HCT116 (cell line): ENCODE data around the gene ABHD14A. TPM values are rescaled to one million over a fixed set of nuclear protein-coding genes. Genes with fewer than 3 reads are reported as not detected.

ENCODE experiments used
- ATF3 ChIP-seq: IDR thresholded peaks from 2 replicates; pipeline ENCODE4 v1.6.1; 2012
- EZH2 ChIP-seq: fragments of 200-600 bp; sonication (generic); IDR thresholded peaks from 2 replicates; pipeline ENCODE4 v1.6.1; 2017; ENCODE audit warnings: antibody characterized with exemption, mixed run types
- JUND ChIP-seq: IDR thresholded peaks from 2 replicates; pipeline ENCODE4 v1.6.1; 2012
- RAD21 ChIP-seq: IDR thresholded peaks from 2 replicates; pipeline ENCODE4 v1.6.1; 2012; ENCODE audit warnings: low read depth, mild to moderate bottlenecking
- SRF ChIP-seq: IDR thresholded peaks from 2 replicates; pipeline ENCODE4 v1.6.1; 2012; ENCODE audit warnings: low read depth
- TCF7L2 ChIP-seq: IDR thresholded peaks from 2 replicates; pipeline ENCODE4 v1.7.0; 2011; ENCODE audit warnings: borderline replicate concordance, inconsistent platforms; ENCODE audit not compliant: insufficient read depth, insufficient read length; ENCODE audit errors: extremely low read depth
- ZNF274 ChIP-seq: fragments of 200-500 bp; sonication (Bioruptor generic); IDR thresholded peaks from 2 replicates; pipeline ENCODE4 v1.6.1; 2014; ENCODE audit warnings: mild to moderate bottlenecking, low read depth, low read length, inconsistent platforms
- total RNA-seq: library from RNA; stranded (reverse); gene quantifications from one replicate; pipeline ENCODE4 v1.2.1, GENCODE V29; 2021; ENCODE audit not compliant: unreplicated experiment
- TF ChIP-seq, protein P1 (sequence below): IDR thresholded peaks from 2 replicates; pipeline ENCODE4 v1.6.1; 2012; ENCODE audit warnings: low read depth

Gene ABHD14A
- total RNA-seq, 1 experiment from 2014 or later: 11.6 TPM

DNA sequence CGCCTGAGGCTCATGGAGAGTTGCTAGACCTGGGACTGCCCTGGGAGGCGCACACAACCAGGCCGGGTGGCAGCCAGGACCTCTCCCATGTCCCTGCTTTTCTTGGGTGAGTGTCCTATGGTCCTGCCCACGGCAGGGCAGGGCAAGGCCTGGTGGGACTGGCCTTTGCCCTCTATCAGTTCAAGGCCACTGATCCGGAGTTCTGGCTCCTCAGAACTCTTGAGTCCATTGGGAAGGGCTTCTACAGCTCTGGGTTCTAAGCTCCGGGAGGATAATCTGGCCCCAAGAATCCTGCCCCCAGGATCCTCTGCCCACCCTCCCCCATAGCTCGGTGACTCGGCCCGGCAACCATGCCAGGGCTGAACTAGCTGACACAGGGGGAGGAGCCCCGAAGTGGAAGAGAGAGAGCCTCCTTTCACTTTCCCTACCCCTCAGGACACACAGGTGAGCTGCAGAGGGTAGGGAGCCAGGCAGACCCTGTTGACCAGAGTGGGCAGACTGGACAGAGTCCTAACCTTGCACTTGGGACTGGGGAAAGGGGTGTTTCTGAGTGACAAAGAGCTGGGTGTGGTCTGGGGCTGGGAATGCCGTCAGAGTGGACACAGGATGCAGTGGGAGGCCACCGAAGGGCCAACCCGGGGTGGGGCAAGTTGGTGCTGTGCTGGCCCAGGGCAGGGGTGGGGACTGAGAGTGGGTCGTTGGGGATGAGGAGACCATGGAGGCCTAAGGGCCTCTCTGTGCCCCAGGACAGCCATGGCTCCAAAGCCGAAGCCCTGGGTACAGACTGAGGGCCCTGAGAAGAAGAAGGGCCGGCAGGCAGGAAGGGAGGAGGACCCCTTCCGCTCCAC, 32.0 kb upstream of the ABHD14A start (continued):
- TF ChIP-seq RAD21: no peak
- TF ChIP-seq, protein P1, sequence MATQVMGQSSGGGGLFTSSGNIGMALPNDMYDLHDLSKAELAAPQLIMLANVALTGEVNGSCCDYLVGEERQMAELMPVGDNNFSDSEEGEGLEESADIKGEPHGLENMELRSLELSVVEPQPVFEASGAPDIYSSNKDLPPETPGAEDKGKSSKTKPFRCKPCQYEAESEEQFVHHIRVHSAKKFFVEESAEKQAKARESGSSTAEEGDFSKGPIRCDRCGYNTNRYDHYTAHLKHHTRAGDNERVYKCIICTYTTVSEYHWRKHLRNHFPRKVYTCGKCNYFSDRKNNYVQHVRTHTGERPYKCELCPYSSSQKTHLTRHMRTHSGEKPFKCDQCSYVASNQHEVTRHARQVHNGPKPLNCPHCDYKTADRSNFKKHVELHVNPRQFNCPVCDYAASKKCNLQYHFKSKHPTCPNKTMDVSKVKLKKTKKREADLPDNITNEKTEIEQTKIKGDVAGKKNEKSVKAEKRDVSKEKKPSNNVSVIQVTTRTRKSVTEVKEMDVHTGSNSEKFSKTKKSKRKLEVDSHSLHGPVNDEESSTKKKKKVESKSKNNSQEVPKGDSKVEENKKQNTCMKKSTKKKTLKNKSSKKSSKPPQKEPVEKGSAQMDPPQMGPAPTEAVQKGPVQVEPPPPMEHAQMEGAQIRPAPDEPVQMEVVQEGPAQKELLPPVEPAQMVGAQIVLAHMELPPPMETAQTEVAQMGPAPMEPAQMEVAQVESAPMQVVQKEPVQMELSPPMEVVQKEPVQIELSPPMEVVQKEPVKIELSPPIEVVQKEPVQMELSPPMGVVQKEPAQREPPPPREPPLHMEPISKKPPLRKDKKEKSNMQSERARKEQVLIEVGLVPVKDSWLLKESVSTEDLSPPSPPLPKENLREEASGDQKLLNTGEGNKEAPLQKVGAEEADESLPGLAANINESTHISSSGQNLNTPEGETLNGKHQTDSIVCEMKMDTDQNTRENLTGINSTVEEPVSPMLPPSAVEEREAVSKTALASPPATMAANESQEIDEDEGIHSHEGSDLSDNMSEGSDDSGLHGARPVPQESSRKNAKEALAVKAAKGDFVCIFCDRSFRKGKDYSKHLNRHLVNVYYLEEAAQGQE: no peak
- TF ChIP-seq SRF: no peak
- TF ChIP-seq ATF3: no peak
- TF ChIP-seq TCF7L2: no peak
- TF ChIP-seq JUND: no peak
- TF ChIP-seq EZH2: no peak
- TF ChIP-seq ZNF274: no peak
